RPMI8226 (cell line): ENCODE measurements around the gene UBAC2.
A peak's percentile ranks its signal among the peaks of the same experiment; 100 is the strongest.
"Not testable (repeated sequence)": the region's sequence is repeated elsewhere in the genome, so short reads cannot be mapped to it uniquely, and the experiment has no call there.

Experiments used
- DNase-seq: peaks from one replicate; pipeline ENCODE4 v3.0.0-alpha.2; 2015

The UBAC2 gene

GRCh38 chr13:99404005-99404755, 203.5 kb downstream of the UBAC2 start:
- DNase-seq, result no peak

- DNase-seq, result no peak
Observed at GRCh38 chr13:99405966-99406365, 205.3 kb downstream of the UBAC2 start.

GRCh38 chr13:99406799-99407201, 206.1 kb downstream of the UBAC2 start:
- no peak for DNase-seq

GRCh38 chr13:99407906-99408702, 207.4 kb downstream of the UBAC2 start:
- DNase-seq, result no peak

- DNase-seq, result no peak
Observed at GRCh38 chr13:99408703-99409000, 208.0 kb downstream of the UBAC2 start.

GRCh38 chr13:99409461-99410083, 208.9 kb downstream of the UBAC2 start:
- not testable (repeated sequence) for DNase-seq

GRCh38 chr13:99410646-99411475, 210.2 kb downstream of the UBAC2 start:
- not testable (repeated sequence) for DNase-seq

GRCh38 chr13:99412856-99413255, 212.2 kb downstream of the UBAC2 start:
- DNase-seq, result no peak

- no peak for DNase-seq
Observed at GRCh38 chr13:99414048-99414995, 213.7 kb downstream of the UBAC2 start.

- no peak for DNase-seq
Observed at GRCh38 chr13:99415014-99415650, 214.5 kb downstream of the UBAC2 start.

- no peak for DNase-seq
Observed at GRCh38 chr13:99415851-99416331, 215.2 kb downstream of the UBAC2 start.

- no peak for DNase-seq
Observed at GRCh38 chr13:99416411-99417121, 215.9 kb downstream of the UBAC2 start.

- DNase-seq, result no peak
Observed at GRCh38 chr13:99417201-99418102, 216.8 kb downstream of the UBAC2 start.

- no peak for DNase-seq
Observed at GRCh38 chr13:99418103-99418842, 217.6 kb downstream of the UBAC2 start.

GRCh38 chr13:99418843-99419140, 218.1 kb downstream of the UBAC2 start:
- DNase-seq, result no peak

- peak; percentile 44 for DNase-seq
Observed at GRCh38 chr13:99419591-99420243, 219.1 kb downstream of the UBAC2 start.

GRCh38 chr13:99421271-99421670, 220.6 kb downstream of the UBAC2 start:
- DNase-seq, result no peak
